NCI-H1694 (cell line): ENCODE data around the gene ACBD7.

Source experiments
- DNase-seq: peaks from one replicate; lab custom pipeline; 2025; lab: John Stamatoyannopoulos, UW

The ACBD7 gene

GRCh38 chr10:15091418-15091817 lies 2.8 kb upstream of the ACBD7 start:
- DNase-seq: no peak

GRCh38 chr10:15084502-15084922 lies 4.1 kb downstream of the ACBD7 start:
- no peak for DNase-seq

DNA sequence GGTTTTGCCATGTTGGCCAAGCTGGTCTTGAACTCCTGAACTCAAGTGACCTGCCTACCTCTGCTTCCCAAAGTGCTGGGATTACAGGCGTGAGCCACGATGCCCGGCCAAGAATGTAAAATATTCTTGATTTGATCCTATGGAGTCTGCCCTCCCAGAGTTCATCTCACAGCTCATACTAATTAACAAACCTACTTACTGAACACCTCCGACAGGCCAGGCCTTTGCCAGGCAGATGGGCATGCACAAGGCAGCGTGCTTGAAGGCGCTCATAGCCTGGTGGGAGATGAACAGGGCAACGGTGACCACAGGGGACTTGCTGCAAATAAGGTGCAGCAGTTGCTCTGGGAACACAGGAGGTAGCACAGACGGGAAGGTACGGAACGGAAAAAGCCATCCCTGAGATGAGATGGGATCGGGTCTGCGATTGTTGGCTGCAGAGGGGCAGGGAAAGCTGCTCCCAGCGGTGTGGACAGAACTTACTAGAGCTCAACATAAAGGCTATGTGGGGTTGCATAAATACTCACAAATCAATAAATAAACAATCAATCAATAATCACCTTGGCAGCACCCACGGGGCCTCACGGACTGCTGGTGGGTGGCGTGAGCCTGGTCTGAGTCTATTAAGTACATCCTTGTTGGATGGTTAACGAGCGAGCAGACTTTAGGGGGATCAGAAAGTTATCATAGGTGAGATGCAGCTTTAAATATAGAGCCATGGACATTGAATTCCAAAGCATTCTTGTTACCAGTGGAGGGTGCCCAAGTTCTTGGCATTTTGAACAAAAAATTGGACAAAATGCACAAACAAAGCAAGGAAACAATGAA lies 4.7 kb downstream of the ACBD7 start:
- no peak for DNase-seq

DNA sequence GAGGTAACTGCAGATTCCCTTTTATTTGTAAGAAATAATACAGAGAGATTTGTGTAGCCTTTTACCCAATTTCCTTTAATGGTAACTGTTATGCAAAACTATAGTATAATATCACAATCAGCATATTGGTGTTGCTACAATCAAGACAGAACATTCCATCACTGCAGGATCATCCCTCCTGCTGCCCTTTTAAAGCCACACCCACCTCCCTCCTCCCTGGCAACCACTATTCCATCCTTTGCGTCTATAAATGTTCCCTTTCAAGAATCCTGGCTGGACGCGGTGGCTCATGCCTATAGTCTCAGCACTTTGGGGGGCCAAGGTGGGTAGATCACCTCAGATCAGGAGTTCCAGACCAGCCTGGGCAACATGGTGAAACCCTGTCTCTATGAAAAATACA lies 13.2 kb downstream of the ACBD7 start:
- no peak for DNase-seq

DNA sequence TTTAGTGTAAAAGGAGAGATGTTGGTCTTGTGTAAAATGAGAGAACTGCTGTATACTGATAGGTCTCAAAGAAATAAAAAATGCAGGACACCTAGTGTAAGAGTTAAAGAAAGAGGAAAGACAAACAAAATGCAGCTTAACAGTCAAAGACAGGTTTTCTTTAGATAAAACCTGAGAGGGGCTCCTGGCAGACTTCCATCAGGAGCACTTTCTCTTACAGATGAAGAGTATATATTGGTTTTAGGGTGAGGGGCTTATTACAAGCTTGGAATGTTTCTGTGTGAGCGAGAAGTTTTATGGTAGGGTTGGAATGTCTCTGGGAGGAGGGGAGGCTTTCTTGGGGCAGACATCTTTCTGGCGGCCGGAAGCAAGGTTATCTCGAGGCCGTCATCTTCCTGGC lies 16.2 kb downstream of the ACBD7 start:
- DNase-seq: no peak

DNA sequence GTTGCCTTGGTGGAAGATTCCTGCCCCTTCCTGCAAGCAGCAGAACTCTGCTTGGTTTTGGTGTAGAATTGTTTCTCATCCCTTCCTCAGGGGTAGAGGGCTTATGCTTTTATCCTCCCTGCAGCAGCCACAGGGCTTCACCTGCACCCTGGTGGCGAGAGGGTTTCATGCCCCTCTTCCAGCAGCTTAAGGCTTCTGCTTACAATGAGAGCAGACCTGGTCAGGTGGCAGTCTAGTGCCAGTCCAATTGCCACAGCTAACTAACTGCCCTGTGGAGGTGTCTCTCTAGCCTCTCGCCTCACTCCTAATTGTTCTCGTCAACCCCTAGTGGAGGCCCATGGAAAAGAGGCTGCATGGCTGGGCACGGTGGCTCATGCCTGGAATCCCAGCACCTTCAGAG lies 19.3 kb downstream of the ACBD7 start:
- DNase-seq: no peak

GRCh38 chr10:15068802-15069201 lies 19.8 kb downstream of the ACBD7 start:
- no peak for DNase-seq

DNA sequence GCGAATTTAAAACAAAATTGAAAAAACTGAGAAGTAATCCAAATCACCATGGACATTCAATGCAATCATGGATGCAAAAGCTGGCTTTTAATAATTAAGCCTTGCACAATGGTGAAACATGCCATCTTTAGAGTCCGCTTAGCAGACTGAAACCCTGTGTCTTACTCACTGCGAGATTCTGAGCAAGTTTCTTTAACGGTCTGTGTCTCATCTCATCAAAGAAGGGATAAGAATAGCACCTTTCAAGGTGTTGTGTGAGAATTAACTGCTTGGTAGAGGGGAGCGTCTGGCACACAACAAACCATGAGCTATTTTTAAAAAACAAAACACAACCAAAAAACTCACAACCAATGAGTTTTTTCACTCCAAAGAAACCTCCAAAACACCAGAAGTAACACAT lies 21.4 kb downstream of the ACBD7 start:
- DNase-seq: no peak

GRCh38 chr10:15060638-15061037 lies 27.9 kb downstream of the ACBD7 start:
- DNase-seq: no peak

DNA sequence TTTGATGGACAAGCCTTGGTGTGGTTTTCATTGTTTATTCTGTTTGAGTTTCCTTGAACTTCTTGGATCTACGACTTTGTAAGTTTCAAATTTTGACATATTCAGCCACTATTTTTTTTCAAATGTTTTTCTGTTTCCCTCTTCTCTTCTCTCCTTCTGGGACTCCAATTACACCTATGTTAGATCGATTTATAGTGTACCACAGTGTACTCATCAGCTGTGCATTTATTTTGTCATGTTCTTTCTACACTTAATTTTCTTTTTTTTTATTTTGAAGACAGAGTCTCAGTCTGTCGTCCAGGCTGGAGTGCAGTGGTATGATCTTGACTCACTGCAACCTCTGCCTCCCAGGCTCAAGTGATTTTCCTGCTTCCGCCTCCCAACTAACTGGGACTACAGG lies 28.7 kb downstream of the ACBD7 start:
- no peak for DNase-seq

DNA sequence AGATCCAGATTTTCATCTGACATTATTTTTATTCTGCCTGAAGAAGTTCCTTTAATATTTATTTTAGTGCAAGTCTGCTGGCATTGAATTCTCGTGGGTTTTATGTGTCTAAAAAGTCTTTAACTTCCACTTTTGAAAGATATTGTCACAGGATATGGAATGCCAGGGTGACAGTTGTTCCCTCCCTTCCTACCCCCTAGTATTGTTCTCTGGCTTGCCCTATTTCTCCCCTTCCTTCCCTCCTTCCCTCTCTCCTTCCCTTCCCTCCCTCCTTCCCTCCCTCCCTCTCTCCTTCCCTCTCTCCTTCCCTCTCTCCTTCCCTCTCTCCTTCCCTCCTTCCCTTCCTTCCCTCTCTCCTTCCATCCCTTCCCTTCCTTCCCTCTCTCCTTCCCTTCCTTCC lies 29.9 kb downstream of the ACBD7 start:
- no peak for DNase-seq

- no peak for DNase-seq
These were observed 35.5 kb downstream of the ACBD7 start for GRCh38 chr10:15053061-15053460.

DNA sequence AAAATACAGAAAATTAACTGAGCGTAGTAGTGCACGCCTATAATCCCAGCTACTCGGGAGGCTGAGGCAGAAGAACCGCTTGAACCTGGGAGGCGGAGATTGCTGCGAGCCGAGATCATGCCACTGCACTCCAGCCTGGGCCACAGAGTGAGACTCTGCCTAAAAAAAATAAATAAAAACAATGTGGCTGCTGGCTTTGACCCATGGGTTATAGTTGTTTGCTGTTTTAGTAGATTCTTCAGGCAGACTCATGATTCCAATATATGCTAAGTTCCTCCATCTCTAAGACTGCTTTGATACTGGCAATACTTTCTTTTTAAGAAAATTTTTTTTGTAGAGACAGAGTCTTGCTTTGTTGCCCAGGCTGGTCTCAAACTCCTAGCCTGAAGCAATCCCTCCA lies 36.5 kb downstream of the ACBD7 start:
- no peak for DNase-seq

DNA sequence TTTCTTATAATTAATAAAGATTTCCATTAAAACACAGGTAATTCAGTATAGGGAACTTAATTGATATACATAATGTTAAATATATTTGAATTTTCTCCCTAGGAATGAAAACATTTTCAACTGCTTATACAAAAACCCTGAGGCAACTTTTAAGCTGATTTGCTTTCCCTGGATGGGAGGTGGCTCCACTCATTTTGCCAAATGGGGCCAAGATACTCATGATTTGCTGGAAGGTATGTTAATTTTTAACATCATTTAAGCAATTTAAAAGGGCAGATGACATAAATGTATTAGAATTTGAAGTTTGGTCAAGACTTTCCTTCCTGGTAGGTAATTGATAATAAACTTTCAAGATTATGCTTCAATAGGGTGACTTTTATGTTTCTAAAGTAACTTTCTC lies 39.0 kb downstream of the ACBD7 start:
- DNase-seq: no peak

DNA sequence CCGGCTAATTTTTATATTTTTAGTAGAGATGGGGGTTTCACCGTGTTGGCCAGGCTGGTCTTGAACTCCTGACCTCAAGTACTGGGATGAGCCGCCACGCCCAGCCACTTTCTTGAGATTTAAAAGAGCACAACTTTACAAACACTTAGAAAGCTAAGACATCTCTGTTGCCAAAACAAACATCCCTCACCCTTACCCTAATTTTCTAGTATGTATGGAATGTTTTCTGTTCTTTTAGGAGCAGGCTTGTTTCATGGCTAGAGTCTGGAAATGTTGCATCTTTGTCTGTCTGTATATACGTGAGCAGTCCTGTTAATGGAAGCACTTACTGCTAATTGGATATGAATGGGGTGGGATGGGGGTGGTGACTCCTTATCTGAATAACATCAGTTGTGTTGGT lies 42.0 kb downstream of the ACBD7 start:
- DNase-seq: no peak

- no peak for DNase-seq
These were observed 43.2 kb downstream of the ACBD7 start for GRCh38 chr10:15045380-15045779.

GRCh38 chr10:15043674-15044073 lies 44.9 kb downstream of the ACBD7 start, which contains the start of gene OLAH:
Gene OLAH, plus strand, starts transcription at chr10:15043943. Its CDS starts 3,346 bp downstream, at chr10:15047289.
- no peak for DNase-seq

GRCh38 chr10:15038416-15038815 lies 50.2 kb downstream of the ACBD7 start:
- DNase-seq: no peak

DNA sequence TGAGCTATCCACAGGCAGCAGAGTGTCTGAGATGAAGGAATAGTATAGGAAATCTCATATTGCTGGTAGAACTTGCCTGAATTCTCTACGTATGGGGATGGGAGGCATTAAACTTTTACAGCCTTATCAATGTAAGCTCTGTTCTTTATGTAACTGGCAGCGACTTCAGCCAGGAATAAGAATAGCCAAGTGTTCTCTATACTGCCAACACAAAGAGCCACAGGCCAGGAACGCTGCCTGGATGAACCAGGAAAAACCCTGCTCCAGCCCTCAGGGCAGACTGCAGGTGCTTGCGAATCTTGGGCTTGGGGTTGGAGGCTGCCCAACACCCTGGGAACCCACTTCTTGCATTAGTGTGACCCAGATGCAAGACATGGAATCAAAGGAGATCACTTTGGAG lies 50.9 kb downstream of the ACBD7 start:
- no peak for DNase-seq

GRCh38 chr10:15035385-15036301 lies 52.9 kb downstream of the ACBD7 start:
- no peak for DNase-seq

DNA sequence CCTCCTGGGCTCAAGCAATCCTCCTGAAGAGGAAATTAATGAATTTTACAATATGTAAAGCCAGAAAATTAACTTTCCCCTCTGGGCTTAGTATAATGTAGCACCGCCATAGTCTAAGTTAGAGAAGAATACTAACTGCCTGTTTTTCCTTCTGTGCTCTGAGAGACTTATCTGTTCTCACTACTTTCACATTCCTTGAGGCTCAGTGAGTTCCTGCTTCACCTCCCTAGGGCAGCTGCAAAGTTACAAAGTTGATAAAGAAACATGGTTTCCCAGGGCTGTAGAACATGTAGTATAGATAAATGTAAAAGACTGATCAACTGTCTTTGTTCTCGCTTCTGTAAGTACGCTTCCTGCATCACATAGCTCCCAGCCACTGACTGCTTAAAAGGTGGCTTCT lies 60.8 kb downstream of the ACBD7 start:
- DNase-seq: no peak
